ENCODE measurements around the gene SERPINE2. TPM values are rescaled to one million over a fixed set of nuclear protein-coding genes. Genes with fewer than 3 reads are reported as not detected.

The SERPINE2 gene
- polyA plus RNA-seq, 1 experiment = 24.0 TPM

DNA sequence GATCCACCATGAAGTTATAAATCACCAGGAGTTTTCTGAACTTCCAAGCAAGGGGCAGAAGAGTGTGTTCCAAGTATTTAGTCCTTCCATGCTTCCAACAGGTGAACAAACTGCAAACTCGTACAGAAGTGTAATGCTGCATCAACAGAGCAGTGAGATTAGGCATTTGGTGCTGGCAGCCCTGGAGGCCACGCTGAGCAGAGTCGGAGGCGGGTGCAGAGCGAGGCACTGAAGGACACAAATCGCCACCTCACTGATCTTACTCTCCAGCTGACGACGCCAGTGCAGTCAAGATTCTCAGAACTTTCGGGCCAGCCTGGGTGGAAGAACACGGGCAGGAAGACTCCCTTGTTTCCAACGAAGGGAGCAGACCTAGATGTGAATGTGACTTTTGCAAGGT lies 39.2 kb downstream of the SERPINE2 start:
- POLR2A ChIA-PET = no interaction called here
- TF ChIP-seq, protein P1, sequence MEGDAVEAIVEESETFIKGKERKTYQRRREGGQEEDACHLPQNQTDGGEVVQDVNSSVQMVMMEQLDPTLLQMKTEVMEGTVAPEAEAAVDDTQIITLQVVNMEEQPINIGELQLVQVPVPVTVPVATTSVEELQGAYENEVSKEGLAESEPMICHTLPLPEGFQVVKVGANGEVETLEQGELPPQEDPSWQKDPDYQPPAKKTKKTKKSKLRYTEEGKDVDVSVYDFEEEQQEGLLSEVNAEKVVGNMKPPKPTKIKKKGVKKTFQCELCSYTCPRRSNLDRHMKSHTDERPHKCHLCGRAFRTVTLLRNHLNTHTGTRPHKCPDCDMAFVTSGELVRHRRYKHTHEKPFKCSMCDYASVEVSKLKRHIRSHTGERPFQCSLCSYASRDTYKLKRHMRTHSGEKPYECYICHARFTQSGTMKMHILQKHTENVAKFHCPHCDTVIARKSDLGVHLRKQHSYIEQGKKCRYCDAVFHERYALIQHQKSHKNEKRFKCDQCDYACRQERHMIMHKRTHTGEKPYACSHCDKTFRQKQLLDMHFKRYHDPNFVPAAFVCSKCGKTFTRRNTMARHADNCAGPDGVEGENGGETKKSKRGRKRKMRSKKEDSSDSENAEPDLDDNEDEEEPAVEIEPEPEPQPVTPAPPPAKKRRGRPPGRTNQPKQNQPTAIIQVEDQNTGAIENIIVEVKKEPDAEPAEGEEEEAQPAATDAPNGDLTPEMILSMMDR (IDR thresholded peaks at IDR 0.05; ENCODE audit: low read depth, low read length) = no peak
- no peak overlapping the region for H3K4me3 ChIP-seq (ENCODE audit: low read depth, low read length)
- no peaks in the 10 kb centered on the region for H3K9me3 ChIP-seq (ENCODE audit: control insufficient read depth, insufficient read depth, low read length)
- H3K27me3 ChIP-seq (ENCODE audit: control insufficient read depth, insufficient read depth, low read length) = no peaks in the 10 kb centered on the region
- no peak for DNase-seq (ENCODE audit: low read depth, low spot score)
- CTCF ChIA-PET = interaction anchor here (1.8 kb wide), 1 partner anchor 30 kb away, joined by 5 read pairs; no protein-coding TSS in a partner anchor
- H3K27ac ChIP-seq (ENCODE audit: low read depth, low read length) = no peak overlapping the region

DNA sequence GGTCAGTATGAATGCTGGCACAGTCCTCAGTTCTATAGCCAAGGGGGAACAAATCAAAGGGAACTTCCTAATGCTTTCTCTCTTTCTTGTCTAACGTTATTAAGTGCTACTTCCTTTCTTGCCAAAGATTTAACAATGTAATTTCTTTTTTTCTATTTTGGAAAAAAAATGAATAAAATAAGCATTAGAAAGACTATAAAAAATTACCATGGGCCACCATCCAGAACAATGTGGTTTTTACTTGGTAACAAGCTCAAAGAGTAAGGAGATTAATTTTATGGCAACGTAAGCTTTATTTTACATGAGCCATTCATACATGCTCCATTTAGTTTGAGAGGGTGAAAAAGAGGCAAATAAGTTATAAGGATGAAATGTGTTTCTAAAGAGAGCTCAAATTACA lies 40.1 kb downstream of the SERPINE2 start:
- TF ChIP-seq, protein P1 (IDR thresholded peaks at IDR 0.05; ENCODE audit: low read depth, low read length) = no peak

DNA sequence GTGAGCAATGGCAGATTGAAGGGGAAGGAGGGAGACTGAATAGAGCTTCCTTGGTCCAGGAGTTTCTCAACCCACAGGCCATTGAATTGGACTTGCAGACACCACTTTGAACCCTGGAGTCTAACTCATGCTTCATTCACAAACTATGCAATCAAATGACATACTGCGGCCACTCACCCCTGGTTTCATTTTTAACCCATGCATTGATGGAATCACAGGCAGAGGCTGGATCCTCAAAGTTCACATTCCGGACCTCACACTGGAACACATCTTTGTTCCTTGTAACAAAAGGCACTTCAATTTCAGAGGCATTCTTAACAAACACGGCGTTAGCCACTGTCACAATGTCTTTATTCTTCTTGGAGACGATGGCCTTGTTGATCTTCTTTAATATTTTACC lies 41.1 kb downstream of the SERPINE2 start:
- no peak overlapping the region for H3K4me3 ChIP-seq (ENCODE audit: low read depth, low read length)
- no peak for DNase-seq (ENCODE audit: low read depth, low spot score)
- CTCF ChIA-PET = interaction anchor here (1.6 to 7.4 kb wide), 2 partner anchors 28 to 290 kb away, joined by 3 to 477 read pairs; no protein-coding TSS in a partner anchor
- H3K27me3 ChIP-seq (ENCODE audit: control insufficient read depth, insufficient read depth, low read length) = no peaks in the 10 kb centered on the region
- H3K27ac ChIP-seq (ENCODE audit: low read depth, low read length) = no peak overlapping the region
- TF ChIP-seq, protein P1 (IDR thresholded peaks at IDR 0.05; ENCODE audit: low read depth, low read length) = no peak
- POLR2A ChIA-PET = no interaction called here
- H3K9me3 ChIP-seq (ENCODE audit: control insufficient read depth, insufficient read depth, low read length) = no peaks in the 10 kb centered on the region

More for the DNA sequence above, 40.1 kb downstream of the SERPINE2 start:
- DNase-seq (ENCODE audit: low read depth, low spot score) = no peak
- Histone ChIP-seq H3K27me3 (ENCODE audit: control insufficient read depth, insufficient read depth, low read length) (no peaks in the 10 kb centered on the region), H3K27ac (ENCODE audit: low read depth, low read length) (no peak overlapping the region), H3K4me3 (ENCODE audit: low read depth, low read length) (no peak overlapping the region), H3K9me3 (ENCODE audit: control insufficient read depth, insufficient read depth, low read length) (no peaks in the 10 kb centered on the region)
- POLR2A ChIA-PET = no interaction called here
- CTCF ChIA-PET = interaction anchor here (1.1 kb wide), 1 partner anchor 286 kb away, joined by 5 read pairs; no protein-coding TSS in a partner anchor

DNA sequence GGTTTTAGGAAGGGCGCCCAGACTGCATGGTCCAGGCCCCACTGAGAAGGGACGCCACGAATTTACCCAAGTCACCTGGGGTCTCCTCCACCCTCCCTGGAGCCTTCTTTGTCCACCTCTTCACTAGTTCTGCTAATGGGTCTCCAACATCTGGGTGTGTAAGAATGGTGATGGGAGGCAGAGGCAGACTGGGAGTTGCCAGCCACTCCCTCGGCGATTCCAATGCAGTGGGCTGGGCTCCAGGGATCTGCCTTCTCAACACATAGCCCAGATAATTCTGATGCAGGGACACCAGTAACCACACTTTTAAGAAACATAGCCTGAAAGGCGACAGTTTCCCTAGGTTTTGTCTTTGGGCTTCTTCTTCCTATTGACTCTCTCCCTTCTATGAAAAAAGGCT lies 42.7 kb downstream of the SERPINE2 start:
- Histone ChIP-seq H3K27me3 (ENCODE audit: control insufficient read depth, insufficient read depth, low read length) (no peaks in the 10 kb centered on the region), H3K9me3 (ENCODE audit: control insufficient read depth, insufficient read depth, low read length) (no peaks in the 10 kb centered on the region), H3K27ac (ENCODE audit: low read depth, low read length) (no peak overlapping the region), H3K4me3 (ENCODE audit: low read depth, low read length) (no peak overlapping the region)
- DNase-seq (ENCODE audit: low read depth, low spot score) = no peak
- TF ChIP-seq, protein P1 (IDR thresholded peaks at IDR 0.05; ENCODE audit: low read depth, low read length) = no peak
- ChIA-PET CTCF (interaction anchor here (7.4 kb wide), 1 partner anchor 291 kb away, joined by 477 read pairs; no protein-coding TSS in a partner anchor), POLR2A (no interaction called here)

DNA sequence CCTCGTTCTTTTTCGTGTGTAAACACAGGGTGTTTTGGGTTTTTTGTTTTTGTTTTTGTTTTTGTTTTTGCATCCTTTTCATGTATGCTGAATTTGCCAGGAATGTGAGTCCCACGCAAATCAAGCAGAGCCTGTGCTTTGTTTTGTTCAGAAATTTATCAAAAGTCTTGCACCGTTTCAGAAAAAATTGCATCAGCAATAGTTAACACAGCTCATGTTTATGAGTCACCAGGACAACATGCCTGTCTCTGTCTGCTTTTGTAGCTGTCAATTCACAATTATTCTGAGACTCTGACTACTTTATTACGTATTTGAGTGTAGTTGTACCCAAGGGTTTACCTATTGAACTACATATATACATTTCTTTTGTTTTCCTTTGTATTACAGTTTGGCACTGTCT lies 43.5 kb downstream of the SERPINE2 start:
- ChIA-PET POLR2A (no interaction called here), CTCF (interaction anchor here (3.8 to 7.4 kb wide), 3 partner anchors 11 to 292 kb away, joined by 78 to 477 read pairs (median 137); no protein-coding TSS in a partner anchor)
- TF ChIP-seq, protein P1 (IDR thresholded peaks at IDR 0.05; ENCODE audit: low read depth, low read length) = no peak
- no peaks in the 10 kb centered on the region for H3K27me3 ChIP-seq (ENCODE audit: control insufficient read depth, insufficient read depth, low read length)
- no peaks in the 10 kb centered on the region for H3K9me3 ChIP-seq (ENCODE audit: control insufficient read depth, insufficient read depth, low read length)
- H3K4me3 ChIP-seq (ENCODE audit: low read depth, low read length) = no peak overlapping the region
- no peak for DNase-seq (ENCODE audit: low read depth, low spot score)
- H3K27ac ChIP-seq (ENCODE audit: low read depth, low read length) = no peak overlapping the region
